Prostate gland (tissue), 2 donors: Measurements from ENCODE around the gene EHMT1. TPM values are rescaled to one million over a fixed set of nuclear protein-coding genes. Genes with fewer than 3 reads are reported as not detected.
A peak's percentile ranks its signal among the peaks of the same experiment; 100 is the strongest.

Experiments used
- DNase-seq: peaks from one replicate; pipeline ENCODE4 v3.0.0-alpha.2; 2019; ENCODE audit warnings: low spot score
- H3K27ac ChIP-seq, 2 donors: fragments of 200-600 bp; sonication (generic); 2 replicates each; pipeline ENCODE4 v1.5.1; 2017 to 2019
- H3K27me3 ChIP-seq: fragments of 200-600 bp; sonication (generic); replicated peaks from 2 replicates; pipeline ENCODE4 v1.5.1; 2019; ENCODE audit not compliant: insufficient read depth
- H3K36me3 ChIP-seq, 2 donors: fragments of 200-600 bp; sonication (generic); 1 replicate in 1 of 2; 2 replicates in 1 of 2; pipeline versions ENCODE4 v1.5.1 to v1.8.1; 2017 to 2019
- H3K4me1 ChIP-seq: fragments of 200-600 bp; sonication (generic); replicated peaks from 2 replicates; pipeline ENCODE4 v1.5.1; 2019
- H3K4me3 ChIP-seq, 2 donors: fragments of 200-600 bp; sonication (generic); 2 replicates each; pipeline ENCODE4 v1.5.1; 2017 to 2019
- H3K9me3 ChIP-seq: fragments of 200-600 bp; sonication (generic); 2 replicates; pipeline ENCODE4 v1.5.1; 2017
- CTCF ChIP-seq, 4 experiments: fragments of 200-600 bp in 2 of 4; fragments of 450-650 bp in 2 of 4; sonication (generic) in 2 of 4; IDR thresholded peaks; 1 replicate in 3 of 4; 2 replicates in 1 of 4; pipeline ENCODE4 v1.5.1; 2016 to 2019; ENCODE audit warnings: antibody characterized with exemption in 4 of 4, mild to moderate bottlenecking in 2 of 4, moderate library complexity in 2 of 4
- POLR2A ChIP-seq: fragments of 450-650 bp; IDR thresholded peaks from one replicate; pipeline ENCODE4 v1.6.1; 2016; ENCODE audit warnings: antibody characterized with exemption, mild to moderate bottlenecking
- POLR2AphosphoS5 ChIP-seq: sonication (generic); formaldehyde crosslinking; IDR thresholded peaks from one replicate; pipeline ENCODE4 v1.6.1; 2017; ENCODE audit warnings: antibody characterized with exemption
- WGBS: methylation state at CpG from one replicate; pipeline ENCODE4 v1.1.5; 2018; 5-methylcytosine and 5-hydroxymethylcytosine counted together
- intact Hi-C: fragments of 100-400 bp; cut with DNase I; formaldehyde crosslinking; loops from one replicate; pipeline ENCODE4 v1.14.2; 2022
- total RNA-seq, 2 donors: library from RNA; depleted of rRNA; stranded (reverse); fragments of >200 nt; gene quantifications; one replicate each; pipeline ENCODE4 v1.1.0, GENCODE V29; 2016

EHMT1 gene
- total RNA-seq, 2 donors from 2014 or later: 81.3 to 149 TPM

- intact Hi-C loops: loop anchor here (10.0 kb wide), 1 partner anchor 97 kb away; no protein-coding TSS in a partner anchor
- H3K36me3 ChIP-seq: no peaks in the 10 kb centered on the region
- H3K27ac ChIP-seq: no peak overlapping the region
- WGBS: 91% methylated on average over 12 of the region's 12 CpGs
- H3K4me3 ChIP-seq: no peak overlapping the region
- peaks cover 21% of the 10 kb centered on the region for H3K4me1 ChIP-seq
- no peak for DNase-seq
- H3K9me3 ChIP-seq: no peaks in the 10 kb centered on the region
- TF ChIP-seq POLR2AphosphoS5: no peak
- TF ChIP-seq POLR2A: no peak
- TF ChIP-seq CTCF (IDR thresholded peaks at IDR 0.05): no peak
- no peaks in the 10 kb centered on the region for H3K27me3 ChIP-seq
Measured at GRCh38 chr9:137678202-137678601, 59.4 kb downstream of the EHMT1 start.

- H3K9me3 ChIP-seq: no peaks in the 10 kb centered on the region
- no peak overlapping the region for H3K27ac ChIP-seq
- no peak for DNase-seq
- intact Hi-C loops: loop anchor here (10.0 kb wide), 1 partner anchor 96 kb away; no protein-coding TSS in a partner anchor
- no peaks in the 10 kb centered on the region for H3K27me3 ChIP-seq
- WGBS: 68% methylated on average over 6 of the region's 6 CpGs
- no peak for TF ChIP-seq POLR2A
- TF ChIP-seq CTCF (IDR thresholded peaks at IDR 0.05): no peak
- no peak for TF ChIP-seq POLR2AphosphoS5
- no peaks in the 10 kb centered on the region for H3K36me3 ChIP-seq
- H3K4me3 ChIP-seq: no peak overlapping the region
- H3K4me1 ChIP-seq: peaks cover 13% of the 10 kb centered on the region
Measured at GRCh38 chr9:137679249-137679648, 60.4 kb downstream of the EHMT1 start.

- TF ChIP-seq CTCF (IDR thresholded peaks at IDR 0.05) (no peak), POLR2AphosphoS5 (no peak), POLR2A (no peak)
- Histone ChIP-seq H3K9me3 (no peaks in the 10 kb centered on the region), H3K27me3 (no peaks in the 10 kb centered on the region), H3K27ac (no peak overlapping the region), H3K36me3 (no peaks in the 10 kb centered on the region), H3K4me1 (peaks cover 10% of the 10 kb centered on the region), H3K4me3 (no peak overlapping the region)
- no peak for DNase-seq
- 91% methylated on average over 7 of the region's 7 CpGs for WGBS
- intact Hi-C loops: loop anchor here (10.0 kb wide), 1 partner anchor 95 kb away; no protein-coding TSS in a partner anchor
Measured at GRCh38 chr9:137679695-137680305, 61.0 kb downstream of the EHMT1 start.

GRCh38 chr9:137680444-137681358 is 61.9 kb downstream of the EHMT1 start:
- Histone ChIP-seq H3K4me1 (peaks cover 10% of the 10 kb centered on the region), H3K27me3 (no peaks in the 10 kb centered on the region), H3K4me3 (no peak overlapping the region), H3K27ac (peak overlapping the region in 1 of 2 donors; percentile 14), H3K36me3 (no peaks in the 10 kb centered on the region), H3K9me3 (no peaks in the 10 kb centered on the region)
- no peak for TF ChIP-seq CTCF (IDR thresholded peaks at IDR 0.05)
- no peak for TF ChIP-seq POLR2AphosphoS5
- no peak for TF ChIP-seq POLR2A
- DNase-seq: no peak
- intact Hi-C loops: no loop called here
- WGBS: 74% methylated on average over 18 of the region's 18 CpGs
